PC-3 (cell line): Measurements from ENCODE around the gene RTN3. TPM values are rescaled to one million over a fixed set of nuclear protein-coding genes. Genes with fewer than 3 reads are reported as not detected.

ENCODE experiments used
- ATAC-seq: fragments of 200-7000 bp; cut with Tn5 transposase; 2 replicates; pipeline ENCODE4 v1.9.1; 2020; ENCODE audit warnings: mild to moderate bottlenecking, moderate library complexity
- BruUV-seq: library from RNA; stranded (reverse); fragments of 400-500 nt; replicated peaks from 2 replicates; lab custom pipeline; 2021; lab: Mats Ljungman, UMichigan
- CTCF ChIA-PET: fragments of 300-600 bp; sonication (Branson Sonifier 250); formaldehyde crosslinking; loops from one replicate; lab custom pipeline; 2022; ENCODE audit warnings: antibody characterized with exemption; lab: Charles Lee
- POLR2A ChIA-PET: fragments of 300-600 bp; sonication (Branson Sonifier 250); formaldehyde crosslinking; loops from one replicate; lab custom pipeline; 2022; ENCODE audit warnings: antibody characterized with exemption; ENCODE audit not compliant: unreplicated experiment; lab: Charles Lee
- DNase-seq: peaks from one replicate; pipeline ENCODE4 v3.0.0-alpha.2; 2015
- H2AFZ ChIP-seq: fragments of 300-600 bp; sonication (generic); 2 replicates; pipeline ENCODE4 v1.6.0; 2016; ENCODE audit warnings: antibody characterized with exemption, low read length
- H3F3A ChIP-seq: fragments of 300-600 bp; sonication (generic); one replicate; pipeline ENCODE4 v1.6.0; 2017; ENCODE audit warnings: antibody characterized with exemption, low read length, control low read depth, mild to moderate bottlenecking; ENCODE audit not compliant: unreplicated experiment
- H3K27ac ChIP-seq: fragments of 300-600 bp; sonication (generic); 2 replicates; pipeline ENCODE4 v1.5.1; 2016; ENCODE audit warnings: mild to moderate bottlenecking, low read length
- H3K27me3 ChIP-seq: fragments of 300-600 bp; sonication (generic); 2 replicates; pipeline ENCODE4 v1.6.1; 2016; ENCODE audit warnings: low read length, mixed read lengths
- H3K36me3 ChIP-seq: fragments of 300-600 bp; sonication (generic); 2 replicates; pipeline ENCODE4 v1.6.1; 2016; ENCODE audit warnings: low read depth, mixed run types, low read length, mixed read lengths
- H3K4me1 ChIP-seq: fragments of 300-600 bp; sonication (generic); 2 replicates; pipeline ENCODE4 v1.5.1; 2016; ENCODE audit warnings: low read length; ENCODE audit not compliant: insufficient read depth
- H3K4me2 ChIP-seq: fragments of 300-600 bp; sonication (generic); 2 replicates; pipeline ENCODE4 v1.6.0; 2016; ENCODE audit warnings: low read length
- H3K4me3 ChIP-seq: fragments of 300-600 bp; sonication (generic); 2 replicates; pipeline ENCODE4 v1.5.1; 2016; ENCODE audit warnings: mild to moderate bottlenecking, low read length, mixed read lengths
- H3K79me2 ChIP-seq: fragments of 300-600 bp; sonication (generic); 2 replicates; pipeline ENCODE4 v1.6.1; 2017; ENCODE audit warnings: low read length, mixed read lengths
- H3K9ac ChIP-seq: fragments of 300-600 bp; sonication (generic); 2 replicates; pipeline ENCODE4 v1.6.0; 2016; ENCODE audit warnings: mild to moderate bottlenecking, low read length
- H3K9me2 ChIP-seq: fragments of 300-600 bp; sonication (generic); replicated peaks from 2 replicates; pipeline ENCODE4 v1.6.1; 2016; ENCODE audit warnings: mixed run types, low read length, mixed read lengths
- H3K9me3 ChIP-seq: fragments of 300-600 bp; sonication (generic); 2 replicates; pipeline ENCODE4 v1.6.1; 2016; ENCODE audit warnings: low read length, mixed read lengths
- H4K20me1 ChIP-seq: fragments of 300-600 bp; sonication (generic); 2 replicates; pipeline ENCODE4 v1.6.1; 2016; ENCODE audit warnings: low read length, mixed read lengths
- EZH2 ChIP-seq: fragments of 300-600 bp; sonication (generic); IDR thresholded peaks from one replicate; pipeline ENCODE4 v1.6.1; 2017; ENCODE audit warnings: antibody characterized with exemption, mild to moderate bottlenecking, low read length; ENCODE audit not compliant: unreplicated experiment
- EZH2phosphoT487 ChIP-seq: fragments of 300-600 bp; sonication (generic); IDR thresholded peaks from 2 replicates; pipeline ENCODE4 v1.6.1; 2018; ENCODE audit warnings: mild to moderate bottlenecking, antibody characterized with exemption, low read length, borderline replicate concordance
- intact Hi-C: fragments of 100-400 bp; cut with micrococcal nuclease; formaldehyde crosslinking; loops from 2 replicates; pipeline ENCODE4 v1.9.0; 2023
- total RNA-seq: library from RNA; depleted of rRNA; stranded (reverse); fragments of >200 nt; gene quantifications from 2 replicates; pipeline ENCODE4 v1.2.3, GENCODE V29; 2014
- TF ChIP-seq, protein P1 (sequence below): fragments of 300-600 bp; sonication (generic); conservative IDR thresholded peaks from 2 replicates; pipeline ENCODE4 v1.5.1; 2017; ENCODE audit warnings: antibody characterized with exemption, low read depth, mild to moderate bottlenecking, low read length

Gene RTN3
- total RNA-seq, 1 experiment from 2014 or later = 100 TPM

- Histone ChIP-seq H4K20me1 (0 out of 2 replicates have a peak, but pooled peaks cover 17% of the 10 kb centered on the region), H3F3A (no peaks in the 10 kb centered on the region), H3K79me2 (peaks cover 60% of the 10 kb centered on the region), H3K27ac (no peak overlapping the region), H3K4me2 (no peak overlapping the region), H3K9me3 (no peaks in the 10 kb centered on the region), H3K9ac (no peak overlapping the region), H3K4me1 (peaks cover 14% of the 10 kb centered on the region), H3K9me2 (no peaks in the 10 kb centered on the region), H3K36me3 (peaks cover 10% of the 10 kb centered on the region; the same call in 1 of the 2 replicates), H3K4me3 (no peak overlapping the region), H2AFZ (no peak overlapping the region), H3K27me3 (no peaks in the 10 kb centered on the region)
- DNase-seq (no peak), ATAC-seq (no peak)
- ChIA-PET CTCF (no interaction called here), POLR2A (no interaction called here)
- no peak for TF ChIP-seq EZH2
- no peak for TF ChIP-seq EZH2phosphoT487
- TF ChIP-seq, protein P1, sequence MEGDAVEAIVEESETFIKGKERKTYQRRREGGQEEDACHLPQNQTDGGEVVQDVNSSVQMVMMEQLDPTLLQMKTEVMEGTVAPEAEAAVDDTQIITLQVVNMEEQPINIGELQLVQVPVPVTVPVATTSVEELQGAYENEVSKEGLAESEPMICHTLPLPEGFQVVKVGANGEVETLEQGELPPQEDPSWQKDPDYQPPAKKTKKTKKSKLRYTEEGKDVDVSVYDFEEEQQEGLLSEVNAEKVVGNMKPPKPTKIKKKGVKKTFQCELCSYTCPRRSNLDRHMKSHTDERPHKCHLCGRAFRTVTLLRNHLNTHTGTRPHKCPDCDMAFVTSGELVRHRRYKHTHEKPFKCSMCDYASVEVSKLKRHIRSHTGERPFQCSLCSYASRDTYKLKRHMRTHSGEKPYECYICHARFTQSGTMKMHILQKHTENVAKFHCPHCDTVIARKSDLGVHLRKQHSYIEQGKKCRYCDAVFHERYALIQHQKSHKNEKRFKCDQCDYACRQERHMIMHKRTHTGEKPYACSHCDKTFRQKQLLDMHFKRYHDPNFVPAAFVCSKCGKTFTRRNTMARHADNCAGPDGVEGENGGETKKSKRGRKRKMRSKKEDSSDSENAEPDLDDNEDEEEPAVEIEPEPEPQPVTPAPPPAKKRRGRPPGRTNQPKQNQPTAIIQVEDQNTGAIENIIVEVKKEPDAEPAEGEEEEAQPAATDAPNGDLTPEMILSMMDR = no peak
- no TSS peak for BruUV-seq
- intact Hi-C loops = no loop called here
Observed at GRCh38 chr11:63719001-63719400, 37.7 kb downstream of the RTN3 start.

- H3F3A ChIP-seq = no peaks in the 10 kb centered on the region
- ATAC-seq (no peak), DNase-seq (no peak)
- peaks cover 57% of the 10 kb centered on the region for H3K79me2 ChIP-seq
- H3K4me1 ChIP-seq = peaks cover 10% of the 10 kb centered on the region
- H3K4me3 ChIP-seq = no peak overlapping the region
- intact Hi-C loops = no loop called here
- no peak overlapping the region for H3K9ac ChIP-seq
- BruUV-seq = no TSS peak
- H3K9me3 ChIP-seq = no peaks in the 10 kb centered on the region
- H4K20me1 ChIP-seq = 0 out of 2 replicates have a peak, but pooled peaks cover 14% of the 10 kb centered on the region
- H3K27me3 ChIP-seq = no peaks in the 10 kb centered on the region
- H2AFZ ChIP-seq = no peak overlapping the region
- no peak overlapping the region for H3K4me2 ChIP-seq
- ChIA-PET POLR2A (no interaction called here), CTCF (no interaction called here)
- no peak for TF ChIP-seq EZH2
- TF ChIP-seq, protein P1 = no peak
- TF ChIP-seq EZH2phosphoT487 = no peak
- H3K36me3 ChIP-seq = peaks cover 10% of the 10 kb centered on the region; the same call in 1 of the 2 replicates
- H3K9me2 ChIP-seq = no peaks in the 10 kb centered on the region
- H3K27ac ChIP-seq = no peak overlapping the region
Observed at GRCh38 chr11:63719987-63720386, 38.7 kb downstream of the RTN3 start.

- Histone ChIP-seq H3F3A (no peaks in the 10 kb centered on the region), H2AFZ (no peak overlapping the region), H3K79me2 (peaks cover 56% of the 10 kb centered on the region), H3K4me1 (peaks cover 4% of the 10 kb centered on the region), H4K20me1 (0 out of 2 replicates have a peak, but pooled peaks cover 11% of the 10 kb centered on the region), H3K9ac (no peak overlapping the region), H3K27ac (no peak overlapping the region), H3K36me3 (peaks cover 10% of the 10 kb centered on the region; the same call in 1 of the 2 replicates), H3K4me2 (no peak overlapping the region), H3K27me3 (no peaks in the 10 kb centered on the region), H3K9me3 (no peaks in the 10 kb centered on the region), H3K9me2 (no peaks in the 10 kb centered on the region), H3K4me3 (no peak overlapping the region)
- ChIA-PET CTCF (no interaction called here), POLR2A (no interaction called here)
- ATAC-seq (no peak), DNase-seq (no peak)
- intact Hi-C loops = no loop called here
- TF ChIP-seq EZH2 = no peak
- TF ChIP-seq, protein P1 = no peak
- no TSS peak for BruUV-seq
Observed at GRCh38 chr11:63720611-63721010, 39.3 kb downstream of the RTN3 start.
